NCI-H2171 treated with DMSO at 0.1 percent for 48 hours (cell line): Measurements from ENCODE around the gene ANKRD34A.

Source experiments
- DNase-seq: peaks from one replicate; lab custom pipeline; 2025; lab: John Stamatoyannopoulos, UW

ANKRD34A gene

GRCh38 chr1:145965119-145965744, 857 bp upstream of the ANKRD34A start:
- DNase-seq: no peak

DNA sequence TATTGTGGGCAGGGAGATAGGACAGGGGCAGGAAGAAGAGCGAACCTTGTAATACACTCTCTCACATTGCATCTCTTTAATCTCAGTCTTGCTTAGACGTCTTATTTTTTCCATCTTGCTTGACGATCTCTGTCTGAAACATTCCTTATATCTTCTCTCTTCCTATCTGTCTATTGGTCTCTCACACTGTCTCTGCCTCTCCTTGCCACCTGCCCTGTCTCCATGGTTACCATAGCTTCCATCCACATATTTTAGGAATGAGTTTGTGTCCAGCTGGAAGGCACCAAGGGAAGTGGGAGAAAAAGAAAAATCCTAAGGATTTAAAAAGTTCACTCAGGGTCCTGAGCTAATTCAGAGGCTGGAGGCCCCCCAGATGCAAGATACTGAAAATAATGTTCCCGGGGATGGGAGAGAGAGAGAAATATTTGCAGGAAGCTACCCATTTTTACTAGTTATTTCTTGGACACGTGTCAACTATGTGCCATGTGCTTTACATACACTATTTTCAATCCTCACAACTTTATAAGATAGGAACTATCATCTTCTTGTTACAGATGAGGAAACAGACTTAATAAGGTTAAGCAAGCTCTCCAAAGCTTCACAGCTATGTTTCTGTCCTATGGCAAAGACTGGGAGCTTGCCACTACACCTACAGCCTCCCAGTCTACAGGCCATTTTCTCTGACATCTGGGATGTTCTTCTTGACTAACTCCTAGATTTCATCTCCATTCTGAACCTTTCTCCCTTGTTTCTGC, 933 bp downstream of the ANKRD34A start:
- no peak for DNase-seq

DNA sequence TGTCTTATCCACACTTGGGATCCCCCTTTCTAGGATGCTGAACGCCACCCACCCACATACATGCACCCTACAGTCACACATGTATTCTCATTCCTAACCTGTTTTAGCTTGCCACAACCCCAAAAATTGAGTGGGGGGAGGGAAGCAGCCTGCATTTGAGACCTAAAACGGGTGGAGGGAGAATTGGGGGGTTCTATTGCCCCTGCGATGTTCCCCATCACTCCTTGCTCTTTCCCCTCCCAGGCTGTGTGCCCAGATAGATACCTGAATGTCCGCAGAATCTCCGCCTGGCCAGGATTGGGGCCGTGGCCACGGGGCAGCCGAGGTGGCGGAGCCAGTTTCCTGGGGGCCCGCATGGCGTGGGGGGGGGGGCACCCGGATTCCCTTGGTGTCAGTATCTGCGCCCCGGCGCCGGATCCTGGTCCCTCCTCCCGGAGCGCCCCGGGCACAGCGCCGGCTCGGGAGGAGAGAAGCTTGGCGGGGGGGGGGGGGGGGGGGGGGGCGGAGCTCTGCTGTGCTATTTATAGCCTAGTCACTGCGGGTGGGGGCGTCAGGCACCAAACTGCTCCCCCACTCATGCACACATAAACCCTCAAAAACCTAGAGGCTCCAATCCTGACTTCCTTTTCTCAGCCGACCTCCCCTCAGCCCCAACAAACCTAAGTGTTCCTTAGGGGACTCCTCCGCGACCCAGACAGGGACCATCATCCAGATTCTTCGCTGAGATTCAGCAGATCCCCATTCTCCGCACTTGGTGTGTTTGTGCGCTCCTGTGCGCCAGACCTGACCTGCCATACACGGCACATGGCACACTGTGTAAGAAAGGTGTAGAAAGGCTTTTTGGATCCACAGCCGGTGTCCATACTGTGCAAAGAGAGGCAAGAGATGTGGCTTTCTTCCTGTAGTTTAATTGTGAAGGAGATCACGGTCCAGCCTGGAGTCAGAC, 1.9 kb downstream of the ANKRD34A start:
- DNase-seq: no peak

DNA sequence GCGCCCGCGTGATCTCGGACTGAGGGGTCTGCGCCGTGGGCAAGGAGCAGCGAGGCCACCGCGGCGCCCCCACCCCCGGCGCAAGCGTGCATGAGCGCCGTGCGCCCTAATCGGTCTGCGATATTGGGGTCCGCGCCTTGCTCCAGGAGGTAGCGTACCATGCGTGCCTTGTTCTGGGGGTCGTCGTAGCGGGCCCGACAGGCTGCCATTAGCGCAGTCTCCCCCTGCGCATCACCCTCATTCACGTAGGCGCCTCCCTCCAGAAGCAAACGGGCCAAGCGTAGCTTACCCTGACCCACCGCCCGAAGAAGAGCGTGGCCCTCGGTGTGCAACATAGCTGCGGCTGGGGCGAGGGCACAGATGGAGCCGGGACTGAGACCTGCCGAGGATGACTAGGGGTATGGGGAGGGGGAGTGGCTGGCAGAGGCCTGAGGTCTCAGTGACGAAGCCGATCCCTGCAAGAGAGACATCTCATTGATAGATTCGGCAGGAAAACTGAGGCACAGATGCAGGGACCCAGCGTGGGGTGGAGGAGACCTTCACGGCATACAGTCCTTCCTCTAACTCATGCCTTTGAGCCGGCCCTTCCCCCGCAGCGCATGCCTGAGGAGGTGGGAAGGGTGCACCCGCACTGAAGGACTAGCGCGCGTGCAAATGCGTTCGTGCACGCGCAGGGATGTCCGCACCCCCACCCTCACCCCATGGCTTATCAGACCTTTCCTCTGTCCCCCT, 2.8 kb downstream of the ANKRD34A start:
- no peak for DNase-seq

- DNase-seq: no peak
Measured at GRCh38 chr1:145961109-145961424, 3.3 kb downstream of the ANKRD34A start.

- peak; percentile 73 for DNase-seq
Measured at GRCh38 chr1:145960468-145961108, 3.8 kb downstream of the ANKRD34A start.

DNA sequence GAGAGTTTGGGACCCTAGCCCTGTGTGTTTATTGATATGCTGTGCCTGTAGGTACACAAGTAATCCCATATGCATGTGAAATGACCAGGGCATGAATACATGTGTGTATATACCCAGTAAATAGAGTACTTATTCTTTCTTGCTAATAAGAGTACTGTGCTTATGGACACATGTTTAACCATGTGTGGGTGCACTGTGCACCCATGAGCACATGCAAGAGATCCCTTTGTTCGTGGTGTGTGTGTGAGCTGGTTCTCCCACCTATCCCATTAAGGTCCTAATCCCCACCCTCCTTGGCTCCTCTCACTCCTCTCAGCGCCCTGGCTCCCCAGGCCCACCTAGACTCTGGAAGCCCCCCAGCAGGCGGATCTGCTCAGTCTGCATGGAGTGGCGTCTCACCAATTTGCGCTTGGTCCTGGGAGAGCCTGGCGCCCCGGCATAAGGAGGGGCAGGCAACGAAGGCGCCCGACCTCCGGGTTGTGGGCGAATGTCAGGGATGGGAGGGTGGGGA, 4.4 kb downstream of the ANKRD34A start:
- DNase-seq: no peak

DNA sequence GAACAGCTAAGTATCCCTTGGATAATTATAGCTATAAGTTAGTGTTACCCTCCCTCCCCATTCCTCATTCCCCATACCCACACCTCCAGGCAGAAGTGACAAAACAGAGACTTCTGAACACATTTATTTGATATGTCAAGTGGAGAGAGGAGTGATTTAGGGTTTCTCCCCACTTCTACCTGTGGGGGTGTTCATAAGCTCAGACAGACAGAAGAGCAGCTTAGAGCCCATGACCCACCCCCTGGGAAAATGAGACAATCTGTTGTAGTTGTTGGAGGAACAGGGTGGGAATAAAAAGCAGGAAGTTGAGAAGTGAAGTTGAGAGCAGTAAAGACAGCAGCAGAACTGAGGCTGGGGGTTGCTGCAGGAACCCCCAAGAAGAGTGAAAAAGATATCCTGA, 5.0 kb downstream of the ANKRD34A start:
- no peak for DNase-seq

DNA sequence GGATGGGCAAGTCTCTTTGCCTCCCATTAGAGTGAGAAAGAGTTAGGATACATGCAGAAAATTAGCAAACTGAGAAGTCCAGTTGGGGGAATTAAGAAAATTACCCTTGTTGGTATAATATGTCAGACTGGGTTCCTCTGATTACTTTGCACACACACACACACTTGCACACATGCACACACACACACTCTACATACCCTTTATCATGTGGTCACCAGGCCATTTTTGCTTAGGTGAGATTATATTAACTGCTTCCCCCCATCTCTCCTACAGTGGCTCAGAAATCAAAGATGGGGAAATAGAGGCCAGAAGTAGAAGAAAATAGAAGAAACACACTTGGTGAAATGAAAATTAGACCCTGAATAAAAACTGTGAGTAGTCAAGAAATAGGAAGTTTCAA, 5.6 kb downstream of the ANKRD34A start:
- DNase-seq: no peak

GRCh38 chr1:145957443-145958319, 6.7 kb downstream of the ANKRD34A start, which contains the start of gene LIX1L:
Gene LIX1L, minus strand, starts transcription at chr1:145958017. Its CDS starts 90 bp downstream, at chr1:145957927.
- peak; percentile 98 for DNase-seq

- DNase-seq: no peak
Measured at GRCh38 chr1:145956781-145957442, 7.5 kb downstream of the ANKRD34A start.

DNA sequence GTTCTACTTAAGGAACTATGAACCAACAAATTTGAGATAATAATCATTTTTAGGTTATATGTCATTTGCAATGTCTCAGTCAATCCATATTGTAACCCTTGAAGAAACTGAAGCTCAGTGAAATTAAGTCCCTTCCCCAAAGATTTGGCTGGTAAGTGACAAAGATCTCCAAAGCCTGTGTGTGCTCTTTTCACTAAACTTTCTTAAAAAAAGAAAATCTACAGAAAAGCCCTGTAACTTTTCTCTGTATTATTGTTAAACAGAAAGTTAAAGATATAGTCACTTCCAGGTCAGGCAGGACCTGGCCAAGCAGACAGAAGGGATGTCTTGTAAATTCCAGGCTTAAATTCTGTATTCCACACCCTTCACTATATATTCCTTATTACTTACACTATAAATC, 8.0 kb downstream of the ANKRD34A start:
- DNase-seq: no peak

DNA sequence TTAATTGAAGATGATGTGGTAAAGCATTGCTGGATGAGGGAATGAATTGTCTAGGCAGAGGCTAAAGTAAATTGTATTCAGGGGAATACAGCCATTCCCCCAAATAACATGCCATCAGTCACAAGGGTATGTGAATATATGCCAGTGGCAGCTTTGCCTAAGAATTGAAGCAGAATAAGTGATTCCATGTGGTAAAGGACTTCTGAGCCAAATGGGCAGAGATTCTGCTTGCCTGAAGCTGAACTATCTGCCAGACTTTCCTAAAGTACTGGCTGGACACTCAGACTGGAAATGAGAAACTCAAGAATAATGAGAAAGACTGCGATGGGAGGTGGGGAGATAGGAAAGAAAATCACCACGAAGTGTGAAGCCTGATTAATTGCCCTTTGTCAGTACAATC, 8.9 kb downstream of the ANKRD34A start:
- no peak for DNase-seq

DNA sequence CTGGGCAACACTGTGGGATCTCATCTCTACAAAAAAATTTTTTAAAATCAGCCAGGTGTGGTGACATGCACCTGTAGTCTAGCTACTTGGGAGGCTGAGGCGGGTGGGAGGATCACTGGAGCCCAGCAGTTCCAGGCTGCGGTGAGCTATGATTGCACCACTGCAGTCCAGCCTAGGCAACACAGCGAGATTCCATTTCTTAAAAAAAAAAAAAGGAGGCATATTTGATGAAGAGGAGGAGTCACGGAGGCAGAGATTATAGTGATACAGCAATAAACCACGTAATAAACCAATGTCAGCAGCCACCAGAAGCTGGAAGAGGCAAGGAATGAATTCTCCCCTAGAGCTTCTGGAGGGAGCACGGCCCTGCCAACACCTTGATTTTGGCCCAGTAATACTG, 10.5 kb downstream of the ANKRD34A start:
- DNase-seq: no peak

- no peak for DNase-seq
Measured at GRCh38 chr1:145952903-145953302, 11.5 kb downstream of the ANKRD34A start.

- no peak for DNase-seq
Measured at GRCh38 chr1:145951526-145951925, 12.8 kb downstream of the ANKRD34A start.

GRCh38 chr1:145949219-145949618, 15.2 kb downstream of the ANKRD34A start:
- DNase-seq: peak; percentile 22

GRCh38 chr1:145947551-145947950, 16.8 kb downstream of the ANKRD34A start:
- DNase-seq: no peak

DNA sequence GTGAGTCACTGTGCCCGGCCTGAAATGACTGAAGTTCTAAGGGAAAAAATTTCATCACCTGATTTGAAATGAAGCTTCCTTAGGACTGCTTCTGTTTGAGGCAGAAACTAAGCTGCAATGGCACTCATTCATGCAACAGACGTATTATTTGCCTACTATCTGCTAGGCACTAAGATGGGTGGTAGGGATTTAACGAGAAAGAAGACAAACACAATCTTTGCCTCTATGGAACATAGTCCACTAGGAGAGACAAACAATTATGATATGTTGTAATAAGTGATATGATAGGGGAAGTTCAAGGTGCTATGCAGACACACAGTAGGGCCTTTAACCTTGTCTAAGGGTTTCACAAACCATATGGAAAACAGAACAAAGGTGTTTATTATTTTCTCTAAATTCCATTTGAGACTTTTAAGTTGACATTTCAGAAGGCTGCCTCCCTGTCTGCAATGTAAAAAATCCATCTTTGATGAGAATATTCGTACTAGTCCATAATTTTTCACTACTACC, 17.8 kb downstream of the ANKRD34A start:
- no peak for DNase-seq

- DNase-seq: no peak
Measured at GRCh38 chr1:145944532-145944931, 19.8 kb downstream of the ANKRD34A start.
